GM23338 (cell line): ENCODE results near the gene BCAS1. TPM values are rescaled to one million over a fixed set of nuclear protein-coding genes. Genes with fewer than 3 reads are reported as not detected.

Experiments used
- ATAC-seq: fragments of 200-7000 bp; cut with Tn5 transposase; 3 replicates; pipeline ENCODE4 v1.9.1; 2020
- DNase-seq: peaks from one replicate; pipeline ENCODE4 v3.0.0-alpha.2; 2015; ENCODE audit warnings: low spot score
- H2AFZ ChIP-seq: fragments of 200-600 bp; sonication (generic); 2 replicates; pipeline ENCODE4 v1.8.0; 2016; ENCODE audit warnings: antibody characterized with exemption, mild to moderate bottlenecking, moderate library complexity
- H3F3A ChIP-seq: fragments of 200-600 bp; sonication (generic); replicated peaks from 2 replicates; pipeline ENCODE4 v1.8.0; 2017; ENCODE audit warnings: antibody characterized with exemption, mixed run types, low read depth
- H3K27ac ChIP-seq: fragments of 200-600 bp; sonication (generic); 2 replicates; pipeline ENCODE4 v1.6.1; 2016; ENCODE audit warnings: low read depth
- H3K27me3 ChIP-seq: fragments of 200-600 bp; sonication (generic); 2 replicates; pipeline ENCODE4 v1.8.0; 2016; ENCODE audit warnings: mild to moderate bottlenecking, mixed run types, moderate library complexity; ENCODE audit not compliant: insufficient read depth
- H3K36me3 ChIP-seq: fragments of 200-600 bp; sonication (generic); 2 replicates; pipeline ENCODE4 v1.8.0; 2016; ENCODE audit warnings: mild to moderate bottlenecking; ENCODE audit not compliant: insufficient read depth
- H3K4me1 ChIP-seq: fragments of 200-600 bp; sonication (generic); 2 replicates; pipeline ENCODE4 v1.8.0; 2016; ENCODE audit warnings: mild to moderate bottlenecking, moderate library complexity; ENCODE audit not compliant: insufficient read depth
- H3K4me2 ChIP-seq: fragments of 200-600 bp; sonication (generic); 2 replicates; pipeline ENCODE4 v1.7.1; 2017; ENCODE audit warnings: mixed run types
- H3K4me3 ChIP-seq: fragments of 200-600 bp; sonication (generic); 2 replicates; pipeline ENCODE4 v1.6.1; 2016; ENCODE audit warnings: mixed run types
- H3K79me2 ChIP-seq: fragments of 200-600 bp; sonication (generic); replicated peaks from 2 replicates; pipeline ENCODE4 v1.8.0; 2017; ENCODE audit warnings: mild to moderate bottlenecking; ENCODE audit not compliant: insufficient read depth
- H3K9me2 ChIP-seq: fragments of 200-600 bp; sonication (generic); 2 replicates; pipeline ENCODE4 v1.8.0; 2017; ENCODE audit not compliant: insufficient read depth
- H4K20me1 ChIP-seq: fragments of 200-600 bp; sonication (generic); replicated peaks from 2 replicates; pipeline ENCODE4 v1.8.0; 2017; ENCODE audit warnings: mild to moderate bottlenecking; ENCODE audit not compliant: insufficient read depth
- H3K27ac Mint-ChIP-seq: 2 replicates; pipeline ENCODE4 v1.8.0; 2020; ENCODE audit warnings: inconsistent platforms, mild to moderate bottlenecking, moderate library complexity, mixed read lengths
- H3K27me3 Mint-ChIP-seq: 3 replicates; pipeline ENCODE4 v1.8.0; 2022; ENCODE audit warnings: low read depth, mild to moderate bottlenecking, moderate library complexity, mixed read lengths, inconsistent platforms; ENCODE audit not compliant: insufficient read depth, poor library complexity
- H3K36me3 Mint-ChIP-seq: 3 replicates; pipeline ENCODE4 v1.8.0; 2021; ENCODE audit warnings: low read depth, mild to moderate bottlenecking, inconsistent platforms, moderate library complexity, mixed read lengths
- H3K4me1 Mint-ChIP-seq: 3 replicates; pipeline ENCODE4 v1.8.0; 2020; ENCODE audit warnings: mild to moderate bottlenecking, inconsistent platforms, mixed read lengths
- H3K4me3 Mint-ChIP-seq: 3 replicates; pipeline ENCODE4 v1.8.0; 2021; ENCODE audit warnings: moderate library complexity, mild to moderate bottlenecking, inconsistent platforms, mixed read lengths
- H3K9me3 Mint-ChIP-seq: 3 replicates; pipeline ENCODE4 v1.8.0; 2020; ENCODE audit warnings: moderate library complexity, mild to moderate bottlenecking, inconsistent platforms, mixed read lengths
- ETS1 ChIP-seq: IDR thresholded peaks from 2 replicates; pipeline ENCODE4 v1.6.1; 2016; ENCODE audit warnings: antibody characterized with exemption
- EZH2 ChIP-seq: fragments of 200-600 bp; sonication (generic); IDR thresholded peaks from one replicate; pipeline ENCODE4 v1.8.0; 2017; ENCODE audit warnings: antibody characterized with exemption, mild to moderate bottlenecking, low read depth; ENCODE audit not compliant: unreplicated experiment
- EZH2phosphoT487 ChIP-seq: fragments of 200-600 bp; sonication (generic); IDR thresholded peaks from one replicate; pipeline ENCODE4 v1.8.1; 2018; ENCODE audit warnings: antibody characterized with exemption; ENCODE audit not compliant: unreplicated experiment
- JUNB ChIP-seq: IDR thresholded peaks from one replicate; pipeline ENCODE4 v1.6.1; 2016; ENCODE audit warnings: antibody characterized with exemption; ENCODE audit not compliant: unreplicated experiment
- NANOG ChIP-seq: IDR thresholded peaks from 2 replicates; pipeline ENCODE4 v1.6.1; 2016; ENCODE audit warnings: antibody characterized with exemption, borderline replicate concordance
- POLR2AphosphoS5 ChIP-seq: IDR thresholded peaks from 2 replicates; pipeline ENCODE4 v1.6.1; 2016; ENCODE audit warnings: antibody characterized with exemption, low read depth
- ZNF462 ChIP-seq: fragments of 250-450 bp; sonication (Bioruptor Pico); IDR thresholded peaks from 2 replicates; pipeline ENCODE4 v1.5.0; 2020; ENCODE audit warnings: mild to moderate bottlenecking, moderate library complexity
- polyA plus RNA-seq: library from polyadenylated mRNA; unstranded; fragments of >200 nt; fragmentation: Nextera tagmentation; extraction: Ambion mirVana; gene quantifications from 2 replicates; pipeline ENCODE4 v1.2.1, GENCODE V29; 2016
- total RNA-seq: library from RNA; depleted of rRNA; stranded (reverse); fragments of >200 nt; shearing (Covaris generic); gene quantifications from 2 replicates; pipeline ENCODE4 v1.2.3, GENCODE V29; 2014

The BCAS1 gene
- total and polyA plus RNA-seq, 2 experiments from 2014 or later, result 0.17 to 0.19 TPM

GRCh38 chr20:54112221-54112884 is 42.0 kb upstream of the BCAS1 start (continued):
- TF ChIP-seq ETS1, result no peak
- TF ChIP-seq ZNF462 (CRISPR knock-in tag), result no peak
- TF ChIP-seq EZH2phosphoT487, result no peak
- no peak for TF ChIP-seq JUNB
- TF ChIP-seq NANOG, result no peak

GRCh38 chr20:54111460-54111859 is 41.1 kb upstream of the BCAS1 start:
- Histone ChIP-seq H2AFZ (no peak overlapping the region), H3F3A (no peaks in the 10 kb centered on the region), H4K20me1 (no peaks in the 10 kb centered on the region), H3K27me3 (no peaks in the 10 kb centered on the region), H3K4me3 (no peak overlapping the region), H3K4me1 (no peaks in the 10 kb centered on the region), H3K27ac (no peak overlapping the region), H3K9me2 (no peaks in the 10 kb centered on the region), H3K79me2 (no peaks in the 10 kb centered on the region), H3K4me2 (no peak overlapping the region), H3K36me3 (no peaks in the 10 kb centered on the region)
- H3K4me3 Mint-ChIP-seq, result no peak overlapping the region
- no peak for ATAC-seq
- H3K9me3 Mint-ChIP-seq, result no peaks in the 10 kb centered on the region; the same call in 2 of the 3 replicates
- peaks cover 7% of the 10 kb centered on the region; the same call in 2 of the 3 replicates for H3K4me1 Mint-ChIP-seq
- H3K27me3 Mint-ChIP-seq, result peaks cover 4% of the 10 kb centered on the region
- H3K36me3 Mint-ChIP-seq, result no peaks in the 10 kb centered on the region
- no peak overlapping the region for H3K27ac Mint-ChIP-seq
- TF ChIP-seq POLR2AphosphoS5 (no peak), JUNB (no peak), EZH2 (no peak)
- DNase-seq, result no peak
